Activated naive CD4-positive, alpha-beta T cell treated with anti-CD3 and anti-CD28 coated beads, Interleukin-2, amount 10 ng/mL, durations not matched to agents 7 days and 5 days (primary cell): Measurements from ENCODE around the gene COG8.

Source experiments
- CTCF ChIA-PET: fragments of 350-600 bp; sonication (Branson Sonifier 250); formaldehyde crosslinking; loops from one replicate; lab custom pipeline; 2021; ENCODE audit warnings: antibody characterized with exemption; lab: Charles Lee
- DNase-seq: peaks from one replicate; pipeline ENCODE4 v3.0.0-alpha.2; 2020
- H3K27ac Mint-ChIP-seq: one replicate; pipeline ENCODE4 v1.8.0; 2021; ENCODE audit warnings: mild to moderate bottlenecking, moderate library complexity, mixed read lengths
- H3K27me3 Mint-ChIP-seq: one replicate; pipeline ENCODE4 v1.8.0; 2021; ENCODE audit warnings: mild to moderate bottlenecking, mixed read lengths
- H3K36me3 Mint-ChIP-seq: one replicate; pipeline ENCODE4 v1.8.0; 2021; ENCODE audit warnings: mixed read lengths
- H3K4me1 Mint-ChIP-seq: one replicate; pipeline ENCODE4 v1.8.0; 2021; ENCODE audit warnings: mixed read lengths
- H3K4me3 Mint-ChIP-seq: one replicate; pipeline ENCODE4 v1.8.0; 2021; ENCODE audit warnings: mild to moderate bottlenecking, moderate library complexity, mixed read lengths
- H3K9me3 Mint-ChIP-seq: one replicate; pipeline ENCODE4 v1.8.0; 2021; ENCODE audit warnings: mixed read lengths

Gene COG8, protein sequence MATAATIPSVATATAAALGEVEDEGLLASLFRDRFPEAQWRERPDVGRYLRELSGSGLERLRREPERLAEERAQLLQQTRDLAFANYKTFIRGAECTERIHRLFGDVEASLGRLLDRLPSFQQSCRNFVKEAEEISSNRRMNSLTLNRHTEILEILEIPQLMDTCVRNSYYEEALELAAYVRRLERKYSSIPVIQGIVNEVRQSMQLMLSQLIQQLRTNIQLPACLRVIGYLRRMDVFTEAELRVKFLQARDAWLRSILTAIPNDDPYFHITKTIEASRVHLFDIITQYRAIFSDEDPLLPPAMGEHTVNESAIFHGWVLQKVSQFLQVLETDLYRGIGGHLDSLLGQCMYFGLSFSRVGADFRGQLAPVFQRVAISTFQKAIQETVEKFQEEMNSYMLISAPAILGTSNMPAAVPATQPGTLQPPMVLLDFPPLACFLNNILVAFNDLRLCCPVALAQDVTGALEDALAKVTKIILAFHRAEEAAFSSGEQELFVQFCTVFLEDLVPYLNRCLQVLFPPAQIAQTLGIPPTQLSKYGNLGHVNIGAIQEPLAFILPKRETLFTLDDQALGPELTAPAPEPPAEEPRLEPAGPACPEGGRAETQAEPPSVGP

DNA sequence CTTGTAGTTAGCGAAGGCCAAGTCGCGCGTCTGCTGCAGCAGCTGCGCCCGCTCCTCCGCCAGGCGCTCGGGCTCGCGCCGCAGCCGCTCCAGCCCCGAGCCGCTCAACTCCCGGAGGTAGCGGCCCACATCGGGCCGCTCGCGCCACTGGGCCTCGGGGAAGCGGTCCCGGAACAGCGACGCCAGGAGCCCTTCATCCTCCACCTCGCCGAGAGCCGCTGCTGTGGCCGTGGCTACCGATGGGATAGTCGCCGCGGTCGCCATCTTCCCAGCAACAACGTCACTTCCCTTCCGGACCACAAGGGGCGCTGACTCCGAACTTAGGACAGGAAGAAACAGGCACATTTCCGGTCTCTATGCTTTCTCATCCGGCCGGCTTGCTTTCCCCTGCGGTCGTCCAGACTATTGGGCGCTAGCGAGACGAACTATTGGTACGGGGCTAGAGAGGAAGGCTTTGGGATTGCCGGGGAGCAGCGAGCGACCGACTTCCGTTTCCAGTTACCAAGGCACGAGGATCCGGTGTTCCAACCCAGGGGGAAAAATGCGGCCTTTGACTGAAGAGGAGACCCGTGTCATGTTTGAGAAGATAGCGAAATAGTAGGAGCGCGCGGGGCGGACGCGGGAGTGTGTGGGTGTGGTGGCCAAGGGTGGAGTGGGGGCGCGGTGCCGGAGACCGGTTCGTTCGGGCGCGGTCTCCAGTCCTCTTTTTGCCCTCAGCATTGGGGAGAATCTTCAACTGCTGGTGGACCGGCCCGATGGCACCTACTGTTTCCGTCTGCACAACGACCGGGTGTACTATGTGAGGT lies at the start of gene COG8, which contains the start of gene NIP7:
TSS of gene COG8 (minus strand) at position 276 of the 806 bp plus-strand sequence. CDS start at position 264, 12 bp downstream.
TSS of gene NIP7 (plus strand) at position 484 of the 806 bp plus-strand sequence. CDS start at position 542, 58 bp downstream.
- DNase-seq: peak; percentile 96
- H3K4me3 Mint-ChIP-seq: peak within 1 kb of the TSS; percentile 100
- peak within 1 kb of the TSS; percentile 97 for H3K27ac Mint-ChIP-seq
- no peaks in the 10 kb centered on the region for H3K9me3 Mint-ChIP-seq
- no peaks in the 10 kb centered on the region for H3K27me3 Mint-ChIP-seq
- peaks cover 51% of the 10 kb centered on the region for H3K36me3 Mint-ChIP-seq
- CTCF ChIA-PET: interaction anchor here (0.9 kb wide), 2 partner anchors 9 to 280 kb away, joined by 3 read pairs; partner anchors contain the start of gene PDF
- H3K4me1 Mint-ChIP-seq: peaks cover 50% of the 10 kb centered on the region

DNA sequence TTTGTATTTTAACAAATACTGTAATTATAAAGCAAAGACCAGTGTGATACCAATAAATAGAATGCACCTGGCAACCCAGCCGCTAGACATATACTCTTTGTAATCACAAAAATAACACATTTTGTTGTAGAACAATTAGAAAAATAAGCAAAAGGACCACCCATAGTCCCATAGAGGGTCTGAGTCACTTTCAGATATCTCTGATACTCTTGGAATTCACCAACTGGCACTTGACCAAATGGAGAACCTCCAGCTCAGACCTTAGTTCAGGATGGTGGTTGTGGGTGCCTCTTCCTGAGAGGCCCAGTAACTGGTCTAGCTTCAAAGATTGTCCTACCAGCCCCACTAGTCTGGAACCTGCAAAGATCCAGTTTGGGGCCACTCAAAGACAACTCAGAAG lies 47.2 kb upstream of the COG8 start:
- Mint-ChIP-seq H3K4me3 (peak overlapping the region; percentile 88), H3K9me3 (no peaks in the 10 kb centered on the region), H3K27ac (no peak overlapping the region), H3K27me3 (no peaks in the 10 kb centered on the region), H3K36me3 (peaks cover 30% of the 10 kb centered on the region), H3K4me1 (peaks cover 29% of the 10 kb centered on the region)
- CTCF ChIA-PET: interaction anchor here (1.6 to 2.3 kb wide), 2 partner anchors 9 to 58 kb away, joined by 3 to 8 read pairs; no protein-coding TSS in a partner anchor
- DNase-seq: no peak

DNA sequence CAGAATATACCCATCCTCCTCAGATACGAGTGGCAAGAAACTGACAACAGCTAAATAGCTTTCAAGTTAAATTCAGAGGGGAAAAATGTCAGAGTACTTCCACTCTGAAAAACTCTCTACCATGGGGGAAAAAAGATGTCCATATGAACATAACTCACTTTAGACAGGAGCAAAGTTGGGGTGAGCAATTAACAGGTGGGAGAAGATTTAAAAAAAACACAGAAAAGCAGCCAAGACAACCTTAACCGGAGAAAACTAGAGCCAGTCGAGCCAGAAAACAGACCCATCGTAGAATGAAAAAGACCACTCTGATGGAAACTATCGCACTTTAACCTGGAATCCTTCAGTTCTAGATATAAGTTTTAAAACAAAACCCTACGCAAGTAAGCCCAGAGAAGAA lies 45.6 kb upstream of the COG8 start:
- Mint-ChIP-seq H3K36me3 (peaks cover 34% of the 10 kb centered on the region), H3K4me1 (peaks cover 30% of the 10 kb centered on the region), H3K27ac (peak overlapping the region; percentile 93), H3K4me3 (peak overlapping the region; percentile 88), H3K9me3 (no peaks in the 10 kb centered on the region), H3K27me3 (no peaks in the 10 kb centered on the region)
- DNase-seq: no peak
- CTCF ChIA-PET: no interaction called here

DNA sequence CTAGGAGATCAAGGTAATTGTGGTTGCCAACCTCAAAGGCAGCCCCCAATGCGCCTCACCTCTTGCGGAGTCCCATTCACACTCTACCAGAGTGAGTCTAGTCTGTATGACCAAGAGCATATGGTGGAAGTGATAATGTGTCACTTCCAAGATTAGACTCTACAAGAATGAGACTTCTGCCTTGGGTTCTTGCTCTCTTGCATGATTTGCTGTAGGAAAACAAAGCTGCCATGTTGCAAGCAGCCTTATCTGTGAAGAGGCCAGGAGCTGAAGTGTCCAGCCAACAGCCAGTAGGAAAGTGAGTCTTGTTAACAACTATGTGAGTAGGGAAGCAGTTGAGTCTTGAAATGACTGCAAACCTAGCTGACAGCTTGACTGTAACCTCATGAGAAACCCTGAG lies 43.1 kb upstream of the COG8 start:
- Mint-ChIP-seq H3K36me3 (peaks cover 56% of the 10 kb centered on the region), H3K4me1 (peaks cover 30% of the 10 kb centered on the region), H3K27ac (no peak overlapping the region), H3K4me3 (no peak overlapping the region), H3K9me3 (no peaks in the 10 kb centered on the region), H3K27me3 (no peaks in the 10 kb centered on the region)
- CTCF ChIA-PET: no interaction called here
- DNase-seq: no peak

DNA sequence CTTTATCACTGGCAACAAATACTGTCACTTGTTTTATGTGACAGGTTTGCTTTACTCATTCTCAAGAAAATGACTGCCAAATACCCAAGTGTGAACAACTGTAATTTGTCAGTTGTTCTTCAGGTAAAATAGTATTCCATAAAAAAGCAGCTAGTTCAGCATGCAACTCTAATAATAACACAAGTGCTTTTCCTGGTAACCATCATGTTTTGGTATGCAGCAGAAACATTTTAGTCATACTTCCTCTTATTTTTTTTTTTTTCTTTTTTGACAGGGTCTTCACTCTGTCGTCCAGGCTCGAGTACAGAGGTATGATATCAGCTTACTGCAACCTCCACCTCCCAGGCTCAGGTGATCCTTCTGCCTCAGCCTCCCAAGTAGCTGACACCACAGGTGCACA lies 41.9 kb upstream of the COG8 start:
- CTCF ChIA-PET: no interaction called here
- H3K4me1 Mint-ChIP-seq: peaks cover 30% of the 10 kb centered on the region
- H3K27ac Mint-ChIP-seq: no peak overlapping the region
- no peak for DNase-seq
- no peaks in the 10 kb centered on the region for H3K27me3 Mint-ChIP-seq
- H3K9me3 Mint-ChIP-seq: no peaks in the 10 kb centered on the region
- H3K4me3 Mint-ChIP-seq: no peak overlapping the region
- peaks cover 56% of the 10 kb centered on the region for H3K36me3 Mint-ChIP-seq

DNA sequence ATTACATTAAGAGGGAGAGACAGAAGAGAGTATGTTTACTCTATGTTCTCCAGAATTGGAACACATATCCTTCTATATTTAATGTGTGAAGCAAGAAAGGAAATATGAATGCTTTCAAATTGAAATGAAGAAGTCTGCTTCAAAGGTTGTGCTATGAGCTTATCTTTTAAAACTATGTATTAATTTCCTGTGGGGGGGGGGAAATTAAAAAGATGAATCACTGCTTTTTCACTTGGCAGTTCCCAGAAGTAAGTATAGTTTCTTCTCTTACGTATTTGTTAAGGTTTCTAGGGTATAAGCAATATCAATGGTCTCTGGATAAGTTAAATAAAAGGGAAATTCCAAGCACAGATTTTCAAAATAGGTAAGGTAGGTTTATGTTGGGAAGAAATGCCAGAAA lies 39.4 kb upstream of the COG8 start:
- Mint-ChIP-seq H3K27ac (no peak overlapping the region), H3K4me3 (no peak overlapping the region), H3K9me3 (no peaks in the 10 kb centered on the region), H3K27me3 (no peaks in the 10 kb centered on the region), H3K4me1 (peaks cover 17% of the 10 kb centered on the region), H3K36me3 (peaks cover 48% of the 10 kb centered on the region)
- DNase-seq: no peak
- CTCF ChIA-PET: no interaction called here

DNA sequence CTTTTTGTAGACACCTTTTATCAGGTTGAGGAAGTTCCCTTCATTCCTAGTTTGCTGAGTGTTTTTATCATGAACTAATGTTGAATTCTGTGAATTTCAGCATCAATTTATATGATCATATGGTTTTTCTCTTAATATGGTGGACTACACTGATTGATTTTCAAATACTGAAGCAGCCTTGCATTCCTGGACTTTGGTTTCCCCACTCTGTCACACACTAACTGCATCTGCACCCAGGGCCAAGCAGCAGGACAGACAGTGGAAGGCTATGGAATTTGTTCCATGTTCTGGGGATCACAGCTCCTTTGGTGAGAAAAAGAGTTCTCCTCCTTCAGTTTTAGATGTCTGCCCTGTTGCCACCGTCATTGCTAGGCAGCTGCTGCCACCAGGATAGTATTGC lies 38.7 kb upstream of the COG8 start:
- CTCF ChIA-PET: interaction anchor here (1.2 kb wide), 1 partner anchor 22 kb away, joined by 3 read pairs; no protein-coding TSS in a partner anchor
- Mint-ChIP-seq H3K9me3 (no peaks in the 10 kb centered on the region), H3K36me3 (peaks cover 44% of the 10 kb centered on the region), H3K4me3 (no peak overlapping the region), H3K27ac (no peak overlapping the region), H3K4me1 (peaks cover 12% of the 10 kb centered on the region), H3K27me3 (no peaks in the 10 kb centered on the region)
- DNase-seq: no peak

DNA sequence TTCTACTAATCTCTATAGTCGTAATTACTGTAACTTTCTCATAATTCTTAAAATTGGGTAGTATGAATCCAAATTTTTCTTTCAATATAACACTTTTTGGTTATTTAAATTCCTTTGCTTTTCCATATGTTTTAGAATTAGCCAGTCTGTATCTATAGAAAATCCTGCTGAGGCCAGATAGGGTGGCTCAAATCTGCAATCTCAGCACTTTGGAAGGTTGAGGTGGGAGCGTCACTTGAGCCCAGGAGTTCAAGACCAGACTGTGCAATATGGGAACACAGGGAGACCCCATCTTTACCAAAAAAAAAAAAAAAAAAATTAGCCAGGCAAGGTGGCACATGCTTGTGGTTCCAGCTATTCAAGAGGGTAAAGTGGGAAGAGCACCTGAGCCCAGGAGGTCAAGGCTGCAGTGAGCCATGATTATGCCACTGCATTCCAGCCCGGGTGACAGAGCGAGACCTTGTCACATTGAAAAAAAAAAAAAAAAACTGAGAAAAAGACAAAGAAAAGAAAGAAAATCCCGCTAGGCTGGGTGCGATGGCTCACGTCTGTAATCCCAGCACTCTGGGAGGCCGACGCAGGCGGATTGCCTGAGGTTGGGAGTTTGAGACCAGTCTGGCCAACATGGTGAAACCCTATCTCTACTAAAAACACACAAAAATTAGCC lies 37.2 kb upstream of the COG8 start:
- H3K9me3 Mint-ChIP-seq: no peaks in the 10 kb centered on the region
- H3K27me3 Mint-ChIP-seq: no peaks in the 10 kb centered on the region
- no peak overlapping the region for H3K4me3 Mint-ChIP-seq
- H3K36me3 Mint-ChIP-seq: peaks cover 42% of the 10 kb centered on the region
- no peak for DNase-seq
- H3K4me1 Mint-ChIP-seq: peaks cover 5% of the 10 kb centered on the region
- CTCF ChIA-PET: no interaction called here
- no peak overlapping the region for H3K27ac Mint-ChIP-seq

DNA sequence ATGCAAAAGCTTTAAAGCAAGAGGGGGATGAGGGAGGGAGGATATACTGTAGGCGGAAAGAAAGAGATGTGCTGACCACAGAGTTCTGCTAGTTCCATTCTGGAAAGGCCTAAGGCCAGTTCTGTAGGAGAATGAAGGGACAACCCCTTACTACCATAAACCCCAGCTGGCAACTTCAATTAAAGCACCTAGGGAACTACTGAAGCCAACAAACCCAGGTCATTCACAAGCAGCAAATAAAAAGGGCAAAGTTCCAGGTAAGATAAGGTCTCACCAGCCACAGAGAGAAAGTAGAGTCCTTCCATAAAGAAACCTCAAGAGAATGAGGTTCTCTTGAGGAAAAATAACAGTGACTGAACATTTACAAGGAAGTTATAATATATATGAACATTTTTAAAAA lies 33.7 kb upstream of the COG8 start:
- Mint-ChIP-seq H3K27me3 (no peaks in the 10 kb centered on the region), H3K36me3 (peaks cover 45% of the 10 kb centered on the region), H3K27ac (no peak overlapping the region), H3K4me3 (no peak overlapping the region), H3K9me3 (no peaks in the 10 kb centered on the region), H3K4me1 (peaks cover 7% of the 10 kb centered on the region)
- CTCF ChIA-PET: no interaction called here
- no peak for DNase-seq

DNA sequence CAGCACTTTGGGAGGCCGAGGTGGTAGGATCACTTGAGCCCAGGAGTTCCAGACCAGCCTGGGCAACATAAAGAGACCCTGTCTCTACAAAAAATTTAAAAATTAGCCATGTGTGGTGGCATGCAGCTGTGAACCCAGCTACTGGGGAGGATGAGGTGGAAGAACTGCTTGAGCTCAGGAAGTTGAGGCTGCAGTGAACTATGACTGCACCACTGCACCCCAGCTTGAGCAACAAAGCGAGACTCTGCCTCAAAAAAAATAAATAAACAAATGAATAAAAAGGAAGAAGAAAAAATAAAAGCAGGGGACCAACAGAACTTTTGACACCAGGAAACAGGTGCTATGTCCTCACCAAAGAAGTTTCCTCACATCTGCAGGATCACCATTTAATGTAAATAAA lies 32.2 kb upstream of the COG8 start:
- peaks cover 7% of the 10 kb centered on the region for H3K4me1 Mint-ChIP-seq
- CTCF ChIA-PET: no interaction called here
- H3K9me3 Mint-ChIP-seq: no peaks in the 10 kb centered on the region
- no peak overlapping the region for H3K27ac Mint-ChIP-seq
- no peak for DNase-seq
- H3K4me3 Mint-ChIP-seq: no peak overlapping the region
- H3K27me3 Mint-ChIP-seq: no peaks in the 10 kb centered on the region
- H3K36me3 Mint-ChIP-seq: peaks cover 51% of the 10 kb centered on the region

DNA sequence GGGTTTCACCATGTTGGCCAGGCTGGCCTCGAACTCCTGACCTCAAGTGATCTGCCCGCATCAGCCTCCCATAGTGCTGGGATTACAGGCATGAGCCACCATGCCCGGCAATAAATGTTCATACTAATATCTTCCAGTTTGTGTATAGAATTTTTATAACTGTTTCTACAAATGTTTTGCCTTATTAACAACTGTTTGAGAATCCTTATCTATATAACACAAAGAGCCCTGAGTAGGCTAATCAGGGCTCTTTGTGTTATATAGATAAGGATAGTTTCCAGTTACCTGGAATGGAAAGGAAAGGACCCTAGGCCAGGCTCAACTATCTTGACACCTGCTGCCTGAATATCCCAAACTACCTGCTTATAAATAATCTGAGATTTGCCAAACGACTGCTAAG lies 29.5 kb upstream of the COG8 start:
- Mint-ChIP-seq H3K4me1 (peaks cover 7% of the 10 kb centered on the region), H3K36me3 (peaks cover 62% of the 10 kb centered on the region), H3K9me3 (no peaks in the 10 kb centered on the region), H3K27ac (no peak overlapping the region), H3K4me3 (no peak overlapping the region), H3K27me3 (no peaks in the 10 kb centered on the region)
- no peak for DNase-seq
- CTCF ChIA-PET: no interaction called here

DNA sequence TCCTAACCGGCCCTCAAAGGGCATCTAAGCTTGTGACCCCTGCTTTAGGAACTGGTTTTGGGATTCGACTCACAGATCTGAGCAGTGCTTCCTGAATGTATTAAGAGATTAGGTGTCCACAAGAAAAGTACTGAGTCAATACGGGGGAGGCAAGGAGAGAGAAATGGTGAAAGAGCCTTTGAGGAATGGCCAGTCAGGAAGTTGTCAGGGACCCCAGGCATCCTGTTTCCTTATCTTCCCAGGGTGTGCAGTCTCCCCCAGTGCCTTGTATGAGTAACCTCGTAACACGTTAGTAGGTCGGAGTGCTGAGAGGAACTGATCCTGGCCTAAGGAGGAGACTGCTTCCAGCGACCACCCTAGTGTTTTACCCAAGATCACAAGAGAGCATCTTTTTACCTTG lies 28.6 kb upstream of the COG8 start:
- CTCF ChIA-PET: no interaction called here
- Mint-ChIP-seq H3K4me1 (peaks cover 5% of the 10 kb centered on the region), H3K27me3 (no peaks in the 10 kb centered on the region), H3K27ac (no peak overlapping the region), H3K9me3 (no peaks in the 10 kb centered on the region), H3K4me3 (no peak overlapping the region), H3K36me3 (peaks cover 64% of the 10 kb centered on the region)
- no peak for DNase-seq

DNA sequence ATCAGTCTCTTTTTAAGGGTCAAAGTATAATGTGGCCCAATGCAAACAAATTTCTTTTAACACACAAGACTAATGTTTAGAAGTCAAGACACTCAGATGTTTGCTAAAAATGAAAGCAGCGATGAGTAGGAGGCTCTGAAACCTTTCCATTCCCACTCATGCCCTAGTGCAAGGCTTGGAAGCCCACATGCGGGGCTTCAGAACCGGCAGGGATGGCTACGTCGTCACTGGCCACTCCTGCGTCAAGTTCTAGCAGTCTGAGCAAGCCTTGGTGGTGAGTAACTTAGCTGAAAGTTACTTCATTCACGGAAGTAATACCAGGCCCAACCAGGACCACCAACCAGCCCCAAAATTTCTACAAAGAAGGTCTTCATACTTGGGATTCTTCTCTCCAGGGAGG lies 27.1 kb upstream of the COG8 start:
- Mint-ChIP-seq H3K4me1 (peaks cover 2% of the 10 kb centered on the region), H3K4me3 (no peak overlapping the region), H3K27ac (no peak overlapping the region), H3K9me3 (no peaks in the 10 kb centered on the region), H3K36me3 (peaks cover 62% of the 10 kb centered on the region), H3K27me3 (no peaks in the 10 kb centered on the region)
- DNase-seq: no peak
- CTCF ChIA-PET: interaction anchor here (0.6 kb wide), 1 partner anchor 20 kb away, joined by 3 read pairs; no protein-coding TSS in a partner anchor

DNA sequence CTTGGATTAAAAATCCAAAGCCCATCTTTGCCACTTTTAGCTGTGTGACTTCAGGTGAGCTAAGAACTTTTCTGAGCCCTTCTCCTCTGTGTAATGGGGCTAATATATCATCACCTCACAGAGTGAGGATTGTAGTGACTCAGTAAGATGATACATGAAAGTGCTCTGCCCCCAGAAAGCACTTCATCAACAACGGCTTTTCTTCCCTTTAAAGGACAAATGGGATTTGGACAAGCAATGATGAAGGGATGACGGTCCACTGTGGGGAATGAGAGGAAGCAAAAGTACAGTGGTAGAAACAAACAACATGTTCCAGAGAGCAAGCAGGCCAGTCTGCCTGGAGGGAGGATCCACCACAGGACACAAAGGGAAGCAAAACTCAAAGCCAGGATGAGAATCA lies 26.5 kb upstream of the COG8 start:
- H3K27ac Mint-ChIP-seq: no peak overlapping the region
- H3K9me3 Mint-ChIP-seq: no peaks in the 10 kb centered on the region
- H3K4me1 Mint-ChIP-seq: peaks cover 2% of the 10 kb centered on the region
- no peaks in the 10 kb centered on the region for H3K27me3 Mint-ChIP-seq
- CTCF ChIA-PET: interaction anchor here (0.6 kb wide), 1 partner anchor 20 kb away, joined by 3 read pairs; no protein-coding TSS in a partner anchor
- H3K36me3 Mint-ChIP-seq: peaks cover 66% of the 10 kb centered on the region
- no peak overlapping the region for H3K4me3 Mint-ChIP-seq
- DNase-seq: no peak
